ENCODE data around the gene PLIN1.
A peak's percentile ranks its signal among the peaks of the same experiment; 100 is the strongest.

PLIN1 gene

GRCh38 chr15:89659295-89659694 is 19.9 kb downstream of the PLIN1 start:
- TF ChIP-seq CTCF (IDR thresholded peaks at IDR 0.05; ENCODE audit: low read depth, low read length): no peak
- H3K4me3 ChIP-seq (ENCODE audit: low read depth, low read length): no peak overlapping the region

DNA sequence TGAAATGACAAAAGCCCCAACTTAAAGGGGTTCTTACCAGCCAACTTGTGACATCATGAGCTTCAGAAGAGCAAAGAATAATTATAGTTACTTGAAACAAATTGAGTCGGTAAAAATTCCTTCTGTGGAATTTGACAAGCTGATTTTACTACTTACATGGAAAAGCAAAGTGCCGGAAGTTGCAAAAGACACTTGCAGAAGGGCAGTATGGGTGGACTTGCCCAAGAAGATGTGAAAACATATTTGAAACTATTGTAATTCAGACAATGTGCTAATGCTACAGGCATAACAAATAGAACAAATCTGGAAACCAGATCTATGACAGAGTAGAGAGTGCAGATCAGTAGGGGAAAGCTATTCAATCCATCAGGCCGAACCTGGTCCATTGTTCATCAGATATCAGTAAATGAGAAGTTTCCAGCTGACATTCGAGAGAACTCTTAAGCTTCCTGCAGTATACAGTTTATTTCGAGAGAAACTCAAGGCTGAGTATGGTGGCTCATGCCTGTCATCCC is 21.4 kb downstream of the PLIN1 start:
- no peak for TF ChIP-seq CTCF (IDR thresholded peaks at IDR 0.05; ENCODE audit: low read depth, low read length)
- H3K4me3 ChIP-seq (ENCODE audit: low read depth, low read length): no peak overlapping the region

GRCh38 chr15:89656116-89656815 is 22.9 kb downstream of the PLIN1 start:
- H3K4me3 ChIP-seq (ENCODE audit: low read depth, low read length): no peak overlapping the region
- no peak for TF ChIP-seq CTCF (IDR thresholded peaks at IDR 0.05; ENCODE audit: low read depth, low read length)

DNA sequence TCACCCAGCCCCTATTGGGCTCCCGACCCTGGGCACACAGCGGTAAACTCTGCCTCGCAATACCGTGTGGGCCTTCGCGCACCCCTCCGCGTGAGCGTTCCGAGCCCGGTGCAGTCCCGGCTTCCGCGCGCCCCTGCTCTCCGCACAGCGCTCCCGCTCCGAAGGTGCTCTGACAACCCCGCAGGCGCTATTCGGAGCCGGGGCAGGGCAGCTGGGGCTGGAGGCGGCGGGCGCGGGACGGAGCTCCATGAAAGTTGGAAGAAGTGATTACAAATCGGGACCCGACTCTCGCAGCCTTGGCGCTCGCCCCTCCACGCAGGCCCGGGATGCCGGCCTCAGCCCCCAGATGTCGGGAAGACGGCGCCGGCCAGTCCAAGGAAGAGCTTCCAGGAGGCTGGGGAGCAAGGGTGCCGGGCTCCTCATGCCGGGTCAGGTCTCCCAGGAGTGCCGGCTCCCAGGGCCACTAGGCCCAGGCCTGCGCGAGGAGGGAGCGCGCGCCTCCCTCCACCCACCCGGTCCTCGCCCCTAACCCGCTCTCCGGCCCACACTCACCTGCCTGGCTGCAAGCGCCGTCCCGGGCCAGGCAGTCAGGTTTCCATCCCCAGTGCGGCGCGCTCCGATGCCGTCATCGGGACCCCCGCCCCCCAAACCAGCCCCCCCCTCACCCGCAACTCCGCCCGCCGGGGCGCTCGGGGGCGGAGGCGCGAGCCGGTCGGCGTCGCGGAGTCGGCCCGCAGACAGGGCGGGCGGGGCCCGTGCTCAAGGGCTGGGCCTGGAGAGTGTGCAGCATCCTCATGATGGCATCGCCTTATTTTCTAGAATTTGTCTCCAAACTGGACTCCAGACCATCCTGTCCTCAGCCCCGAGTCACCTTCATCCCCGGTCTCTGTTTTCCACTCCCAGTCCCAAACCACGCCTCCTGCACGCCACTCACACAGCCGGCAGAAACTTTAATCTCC is 24.0 kb downstream of the PLIN1 start, which contains the start of gene KIF7:
KIF7 (minus strand) TSS at position 621 of the 959 bp plus-strand sequence. CDS start 2,537 bp downstream, outside the sequence.
- TF ChIP-seq CTCF (IDR thresholded peaks at IDR 0.05; ENCODE audit: low read depth, low read length): no peak
- H3K4me3 ChIP-seq (ENCODE audit: low read depth, low read length): peak within 1 kb of the TSS; percentile 77

DNA sequence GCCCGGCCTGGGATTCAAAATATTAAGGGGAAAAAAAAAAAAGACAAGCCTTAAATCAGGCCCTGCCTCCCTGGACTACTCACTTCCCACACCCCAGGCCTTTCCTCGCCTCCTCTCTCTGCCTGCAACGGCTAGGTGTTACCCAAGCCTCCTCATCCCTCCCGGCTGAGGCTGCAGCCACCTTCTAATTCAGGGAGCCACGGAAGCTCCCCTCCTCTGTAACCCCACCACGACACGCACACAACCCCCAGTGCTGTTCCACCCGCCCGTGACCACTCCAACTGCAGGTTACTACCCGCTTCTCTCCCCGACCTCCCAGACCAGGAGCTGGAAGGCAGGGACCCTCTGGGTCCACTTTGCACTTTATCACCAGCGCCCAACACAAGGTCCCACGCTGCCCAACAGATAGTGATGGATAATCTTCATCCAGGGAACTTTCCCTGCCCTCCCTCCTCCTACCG is 24.8 kb downstream of the PLIN1 start:
- no peak for TF ChIP-seq CTCF (IDR thresholded peaks at IDR 0.05; ENCODE audit: low read depth, low read length)
- peak overlapping the region; percentile 77 for H3K4me3 ChIP-seq (ENCODE audit: low read depth, low read length)

DNA sequence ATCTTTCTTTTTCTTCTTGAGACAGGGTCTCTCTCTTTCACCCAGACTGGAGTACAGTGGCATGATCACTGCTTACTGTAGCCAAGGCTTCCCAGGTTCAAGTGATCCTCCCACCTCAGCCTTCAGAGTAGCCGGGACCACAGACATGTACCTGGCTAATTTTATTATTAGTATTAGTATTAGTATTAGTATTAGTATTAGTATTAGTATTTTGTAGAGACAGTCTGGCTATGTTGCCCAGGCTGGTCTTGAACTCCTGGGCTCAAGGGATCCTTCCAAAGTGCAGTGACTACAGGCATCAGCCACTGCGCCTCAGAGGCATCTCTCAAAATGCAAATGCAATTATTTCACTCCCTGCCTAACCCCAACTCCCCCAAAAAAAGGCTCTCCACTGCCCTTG is 25.6 kb downstream of the PLIN1 start:
- no peak for TF ChIP-seq CTCF (IDR thresholded peaks at IDR 0.05; ENCODE audit: low read depth, low read length)
- no peak overlapping the region for H3K4me3 ChIP-seq (ENCODE audit: low read depth, low read length)

All from WI38 (cell line).